ENCODE data around the gene KCNH6.

GRCh38 chr17:63512896-63513644, 10.1 kb upstream of the KCNH6 start:
- TF ChIP-seq, protein P1, sequence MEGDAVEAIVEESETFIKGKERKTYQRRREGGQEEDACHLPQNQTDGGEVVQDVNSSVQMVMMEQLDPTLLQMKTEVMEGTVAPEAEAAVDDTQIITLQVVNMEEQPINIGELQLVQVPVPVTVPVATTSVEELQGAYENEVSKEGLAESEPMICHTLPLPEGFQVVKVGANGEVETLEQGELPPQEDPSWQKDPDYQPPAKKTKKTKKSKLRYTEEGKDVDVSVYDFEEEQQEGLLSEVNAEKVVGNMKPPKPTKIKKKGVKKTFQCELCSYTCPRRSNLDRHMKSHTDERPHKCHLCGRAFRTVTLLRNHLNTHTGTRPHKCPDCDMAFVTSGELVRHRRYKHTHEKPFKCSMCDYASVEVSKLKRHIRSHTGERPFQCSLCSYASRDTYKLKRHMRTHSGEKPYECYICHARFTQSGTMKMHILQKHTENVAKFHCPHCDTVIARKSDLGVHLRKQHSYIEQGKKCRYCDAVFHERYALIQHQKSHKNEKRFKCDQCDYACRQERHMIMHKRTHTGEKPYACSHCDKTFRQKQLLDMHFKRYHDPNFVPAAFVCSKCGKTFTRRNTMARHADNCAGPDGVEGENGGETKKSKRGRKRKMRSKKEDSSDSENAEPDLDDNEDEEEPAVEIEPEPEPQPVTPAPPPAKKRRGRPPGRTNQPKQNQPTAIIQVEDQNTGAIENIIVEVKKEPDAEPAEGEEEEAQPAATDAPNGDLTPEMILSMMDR (IDR thresholded peaks at IDR 0.05), result no peak
- TF ChIP-seq POLR2AphosphoS5 (IDR thresholded peaks at IDR 0.05) (no peak), POLR2A (IDR thresholded peaks at IDR 0.05) (no peak)
